Subcutaneous adipose tissue (tissue), 4 donors: ENCODE measurements around the gene C9orf72. TPM values are rescaled to one million over a fixed set of nuclear protein-coding genes. Genes with fewer than 3 reads are reported as not detected.

Source experiments
- total RNA-seq, 4 donors: library from RNA; depleted of rRNA; stranded (reverse); fragments of >200 nt; gene quantifications; one replicate each; pipeline ENCODE4 v1.1.0, GENCODE V29; 2016
- TF ChIP-seq, protein P1 (sequence below): fragments of 450-650 bp; IDR thresholded peaks from one replicate; pipeline ENCODE4 v1.5.1; 2016; ENCODE audit warnings: low read depth, mild to moderate bottlenecking, control low read depth, antibody characterized with exemption, moderate library complexity

Gene C9orf72
- total RNA-seq, 4 donors from 2014 or later = 28.3 to 73.1 (median 31.2) TPM

- TF ChIP-seq, protein P1, sequence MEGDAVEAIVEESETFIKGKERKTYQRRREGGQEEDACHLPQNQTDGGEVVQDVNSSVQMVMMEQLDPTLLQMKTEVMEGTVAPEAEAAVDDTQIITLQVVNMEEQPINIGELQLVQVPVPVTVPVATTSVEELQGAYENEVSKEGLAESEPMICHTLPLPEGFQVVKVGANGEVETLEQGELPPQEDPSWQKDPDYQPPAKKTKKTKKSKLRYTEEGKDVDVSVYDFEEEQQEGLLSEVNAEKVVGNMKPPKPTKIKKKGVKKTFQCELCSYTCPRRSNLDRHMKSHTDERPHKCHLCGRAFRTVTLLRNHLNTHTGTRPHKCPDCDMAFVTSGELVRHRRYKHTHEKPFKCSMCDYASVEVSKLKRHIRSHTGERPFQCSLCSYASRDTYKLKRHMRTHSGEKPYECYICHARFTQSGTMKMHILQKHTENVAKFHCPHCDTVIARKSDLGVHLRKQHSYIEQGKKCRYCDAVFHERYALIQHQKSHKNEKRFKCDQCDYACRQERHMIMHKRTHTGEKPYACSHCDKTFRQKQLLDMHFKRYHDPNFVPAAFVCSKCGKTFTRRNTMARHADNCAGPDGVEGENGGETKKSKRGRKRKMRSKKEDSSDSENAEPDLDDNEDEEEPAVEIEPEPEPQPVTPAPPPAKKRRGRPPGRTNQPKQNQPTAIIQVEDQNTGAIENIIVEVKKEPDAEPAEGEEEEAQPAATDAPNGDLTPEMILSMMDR = no peak
These were observed 24.0 kb downstream of the C9orf72 start for GRCh38 chr9:27549196-27549755.

DNA sequence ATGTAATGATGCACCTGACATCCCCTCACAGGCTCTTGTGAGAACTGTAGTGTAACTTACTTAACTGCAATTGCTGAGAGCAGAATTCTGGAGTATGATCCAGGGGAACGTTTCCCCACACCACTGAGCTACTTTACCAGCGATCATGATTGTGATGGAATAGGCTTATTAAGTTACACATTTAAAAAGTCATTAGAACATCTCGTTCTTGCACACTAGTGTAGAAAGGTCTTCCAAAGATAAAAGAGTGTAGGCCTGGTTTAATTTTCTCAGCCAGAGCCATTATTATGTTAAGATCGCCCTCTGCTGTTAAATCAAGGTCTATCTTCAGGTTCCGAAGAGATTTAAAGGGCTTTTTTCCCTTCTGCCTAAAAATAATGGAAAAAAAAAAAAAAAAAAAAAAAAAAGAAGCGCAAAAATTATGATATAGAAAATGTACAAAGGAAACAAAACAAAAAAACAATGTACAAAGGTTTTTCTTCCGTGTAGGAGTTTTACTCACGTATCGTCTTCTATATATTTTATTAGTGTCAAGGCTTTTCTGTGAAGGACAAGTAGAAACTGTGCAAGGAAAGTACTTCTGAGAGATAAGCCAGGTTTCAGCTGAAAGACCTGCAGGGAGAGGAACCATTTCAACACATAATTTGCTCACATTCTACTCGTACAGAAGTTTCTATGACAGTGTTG lies 25.1 kb downstream of the C9orf72 start:
- TF ChIP-seq, protein P1 = no peak

GRCh38 chr9:27545471-27545870 lies 27.8 kb downstream of the C9orf72 start:
- TF ChIP-seq, protein P1 = no peak

- TF ChIP-seq, protein P1 = no peak
These were observed 30.8 kb downstream of the C9orf72 start for GRCh38 chr9:27542508-27542907.

- TF ChIP-seq, protein P1 = no peak
These were observed 31.5 kb downstream of the C9orf72 start for GRCh38 chr9:27541740-27542139.

DNA sequence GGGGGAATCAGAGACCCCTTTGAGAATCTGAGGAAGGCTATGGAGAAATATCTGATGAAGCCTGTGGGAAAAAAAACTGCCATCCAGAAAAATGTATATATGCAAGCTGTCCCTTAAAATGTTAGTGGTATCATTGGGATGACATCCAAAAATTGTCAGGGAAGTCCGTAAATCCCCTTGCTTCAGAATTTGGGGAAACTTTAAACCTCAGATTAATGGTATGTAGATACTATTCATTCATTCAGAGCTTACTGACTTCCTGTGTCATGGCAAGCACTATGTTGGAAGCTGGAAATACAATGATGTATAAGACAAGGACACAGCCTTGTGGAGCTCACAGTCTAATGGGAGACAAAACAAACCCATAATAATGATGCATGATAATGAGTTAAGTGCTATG lies 32.8 kb downstream of the C9orf72 start:
- TF ChIP-seq, protein P1 = no peak

DNA sequence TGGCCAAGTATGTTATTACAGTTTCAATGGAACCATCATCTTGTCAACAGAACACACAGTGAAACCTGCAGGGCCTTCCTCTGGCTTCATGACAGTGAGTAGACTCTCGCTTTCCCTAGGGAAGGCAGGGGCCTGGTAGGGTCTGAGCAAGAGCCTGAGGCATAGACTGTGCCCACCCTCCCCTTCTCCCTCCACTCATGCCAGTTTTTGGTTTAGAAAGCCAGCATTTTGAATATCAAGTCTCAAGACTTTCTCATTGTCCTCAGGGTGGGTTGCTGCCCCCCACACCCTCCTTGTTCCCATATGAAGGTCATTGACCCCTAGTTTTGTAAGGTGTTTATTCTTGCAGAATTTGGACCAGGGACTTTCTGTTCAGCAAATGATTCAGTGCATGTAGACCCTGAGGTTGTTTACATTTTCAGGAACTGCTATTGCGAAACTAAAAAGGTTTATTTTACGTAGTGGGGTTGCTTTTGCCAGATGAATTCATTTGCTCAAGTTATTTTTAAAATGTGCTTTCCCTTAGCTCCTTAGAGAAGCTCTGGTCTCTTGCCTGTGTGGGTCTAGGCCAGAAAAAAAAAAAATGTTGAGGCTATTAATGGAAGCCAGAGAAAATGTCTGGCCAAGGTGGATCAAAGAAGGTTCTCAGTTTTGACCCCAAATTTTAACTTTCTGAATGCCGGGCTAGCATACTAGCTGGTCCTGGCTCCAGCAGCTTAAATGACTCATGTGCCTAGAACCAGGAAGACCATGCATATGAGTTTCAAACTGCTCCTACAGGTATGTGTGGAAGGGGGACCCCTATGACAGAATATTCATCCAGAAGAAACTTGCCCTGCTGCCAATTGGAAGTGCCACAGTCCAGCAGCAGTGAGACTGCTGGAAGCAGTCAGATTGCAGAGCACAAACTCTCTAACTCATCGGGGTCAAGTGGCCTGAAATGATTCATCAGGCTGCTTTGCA lies 33.5 kb downstream of the C9orf72 start:
- TF ChIP-seq, protein P1 = no peak
